CD4-positive, alpha-beta T cell treated with Interferon alpha-2 for 1 hour (primary cell): ENCODE measurements around the gene ETNK2.
"Not testable (repeated sequence)": the region's sequence is repeated elsewhere in the genome, so short reads cannot be mapped to it uniquely, and the experiment has no call there.

Experiments used
- DNase-seq, 2 donors: peaks; one replicate each; pipeline ENCODE4 v3.0.0-alpha.2; 2020 to 2022

ETNK2 gene

GRCh38 chr1:204096931-204097330 lies 54.9 kb downstream of the ETNK2 start:
- DNase-seq, result no peak

- DNase-seq, result no peak
Observed at GRCh38 chr1:204094856-204095634, 56.8 kb downstream of the ETNK2 start.

GRCh38 chr1:204094313-204094729 lies 57.5 kb downstream of the ETNK2 start:
- no peak for DNase-seq

- no peak for DNase-seq
Observed at GRCh38 chr1:204093781-204094180, 58.1 kb downstream of the ETNK2 start.

- DNase-seq, result no peak
Observed at GRCh38 chr1:204093421-204093717, 58.5 kb downstream of the ETNK2 start.

GRCh38 chr1:204092632-204093420 lies 59.0 kb downstream of the ETNK2 start:
- no peak for DNase-seq

GRCh38 chr1:204091787-204092312 lies 60.0 kb downstream of the ETNK2 start:
- no peak for DNase-seq

GRCh38 chr1:204091066-204091465 lies 60.8 kb downstream of the ETNK2 start:
- no peak for DNase-seq

- DNase-seq, result not testable (repeated sequence)
Observed at GRCh38 chr1:204090132-204090531, 61.7 kb downstream of the ETNK2 start.

- no peak for DNase-seq
Observed at GRCh38 chr1:204089044-204089751, 62.6 kb downstream of the ETNK2 start.

- DNase-seq, result no peak
Observed at GRCh38 chr1:204088596-204088995, 63.2 kb downstream of the ETNK2 start.

GRCh38 chr1:204087893-204088528 lies 63.8 kb downstream of the ETNK2 start:
- no peak for DNase-seq

GRCh38 chr1:204087181-204087892 lies 64.5 kb downstream of the ETNK2 start:
- no peak for DNase-seq

GRCh38 chr1:204085876-204086275 lies 66.0 kb downstream of the ETNK2 start:
- DNase-seq, result no peak

GRCh38 chr1:204084247-204084772 lies 67.5 kb downstream of the ETNK2 start:
- no peak for DNase-seq

- no peak for DNase-seq
Observed at GRCh38 chr1:204083491-204083890, 68.4 kb downstream of the ETNK2 start.

GRCh38 chr1:204081791-204082513 lies 69.9 kb downstream of the ETNK2 start:
- no peak for DNase-seq

GRCh38 chr1:204081164-204081790 lies 70.6 kb downstream of the ETNK2 start:
- DNase-seq, result no peak
